ENCODE results near the gene ITGA6.
A peak's percentile ranks its signal among the peaks of the same experiment; 100 is the strongest.

ITGA6 gene

DNA sequence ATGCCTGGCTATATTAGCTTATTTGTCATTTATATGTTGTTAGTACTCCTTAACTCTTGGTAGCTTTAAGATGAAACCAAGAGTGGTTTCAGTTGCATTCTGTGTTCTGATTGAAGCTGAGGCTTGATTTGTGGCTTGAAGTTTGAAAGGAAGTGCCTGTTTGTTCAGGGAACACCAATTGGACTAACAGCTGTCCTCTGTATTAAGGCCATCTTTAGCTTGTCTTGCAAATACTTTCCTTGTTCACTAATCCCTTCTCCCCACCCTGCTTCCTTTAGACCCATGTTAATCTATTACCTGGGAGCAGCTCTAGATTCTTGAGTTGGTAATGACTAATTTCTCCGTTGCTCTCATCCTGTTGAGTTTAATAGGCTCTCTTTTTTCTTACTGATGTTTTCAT lies 13.4 kb downstream of the ITGA6 start:
- Histone ChIP-seq H3K36me3 (ENCODE audit: insufficient read depth, low read length) (no peaks in the 10 kb centered on the region), H3K27ac (ENCODE audit: low read depth, low read length) (no peak overlapping the region), H3K27me3 (ENCODE audit: insufficient read depth, low read length) (no peaks in the 10 kb centered on the region), H3K4me1 (ENCODE audit: control insufficient read depth, insufficient read depth, low read length, unreplicated experiment) (peaks cover 47% of the 10 kb centered on the region), H2AFZ (ENCODE audit: low read length, unreplicated experiment) (no peak overlapping the region), H3K79me2 (ENCODE audit: control insufficient read depth, insufficient read depth, low read length, unreplicated experiment) (no peaks in the 10 kb centered on the region), H3K4me3 (ENCODE audit: low read depth, low read length) (no peak overlapping the region)

DNA sequence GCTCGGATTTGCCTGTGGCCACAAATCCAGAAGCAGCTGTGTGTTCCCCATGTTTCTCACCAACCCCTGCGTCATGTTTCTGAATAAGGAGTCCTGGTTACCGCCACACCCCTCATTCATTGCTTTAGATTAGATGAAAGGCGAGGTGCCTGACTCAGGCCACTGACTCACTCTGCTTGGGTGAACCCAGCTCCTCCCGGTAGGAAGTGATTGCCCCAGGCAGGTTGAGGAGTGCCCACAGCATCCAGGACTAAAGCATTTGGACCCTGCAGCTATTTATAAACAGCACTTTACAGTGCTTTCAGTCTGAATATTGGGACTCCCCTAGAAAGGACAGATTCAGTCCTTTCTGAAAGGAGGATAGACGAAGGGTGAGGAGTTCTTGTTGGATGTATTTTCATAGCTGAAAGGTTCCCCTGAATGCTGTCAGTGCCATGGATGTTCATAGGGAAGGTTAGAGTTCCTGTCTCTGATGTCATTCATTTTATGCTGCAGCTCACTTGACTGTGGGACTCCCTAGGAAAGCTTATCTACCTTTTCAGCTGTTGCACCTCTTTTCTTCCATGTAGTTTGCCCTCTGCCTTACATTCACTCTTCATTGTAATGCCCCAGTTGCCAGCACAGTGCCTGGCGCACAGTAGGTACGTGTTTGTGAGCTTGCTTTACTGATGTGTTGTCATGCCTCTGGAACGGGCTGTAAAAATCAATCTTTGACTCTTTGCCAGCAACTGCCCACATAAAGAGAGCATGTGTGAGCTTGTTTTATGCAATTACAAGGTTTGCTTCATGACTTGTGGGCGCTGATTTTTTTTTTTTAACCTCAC lies 14.9 kb downstream of the ITGA6 start:
- Histone ChIP-seq H2AFZ (ENCODE audit: low read length, unreplicated experiment) (no peak overlapping the region), H3K27me3 (ENCODE audit: insufficient read depth, low read length) (no peaks in the 10 kb centered on the region), H3K4me3 (ENCODE audit: low read depth, low read length) (no peak overlapping the region), H3K27ac (ENCODE audit: low read depth, low read length) (peak overlapping the region; percentile 60; the same call in 1 of the 2 replicates), H3K36me3 (ENCODE audit: insufficient read depth, low read length) (no peaks in the 10 kb centered on the region), H3K4me1 (ENCODE audit: control insufficient read depth, insufficient read depth, low read length, unreplicated experiment) (peaks cover 45% of the 10 kb centered on the region), H3K79me2 (ENCODE audit: control insufficient read depth, insufficient read depth, low read length, unreplicated experiment) (no peaks in the 10 kb centered on the region)

DNA sequence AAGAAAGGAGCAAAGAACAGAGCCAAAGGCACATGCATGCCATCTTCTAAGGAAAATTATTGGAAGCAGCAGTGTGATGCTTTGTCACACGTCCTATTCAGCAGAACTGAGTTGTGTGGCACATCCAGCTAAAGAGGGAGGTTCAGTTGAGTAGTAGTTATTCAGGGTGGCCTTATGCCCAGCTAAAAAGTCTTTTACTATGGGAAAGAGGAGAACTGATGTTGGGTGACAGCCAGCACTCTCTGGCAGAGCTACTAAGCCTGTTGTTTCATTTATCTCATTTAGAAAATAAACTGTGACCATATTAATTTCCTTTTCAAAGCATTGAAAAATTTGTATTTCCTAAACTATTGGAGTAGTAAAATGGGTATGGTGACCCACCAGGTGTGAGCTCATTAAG lies 18.5 kb downstream of the ITGA6 start:
- Histone ChIP-seq H3K4me3 (ENCODE audit: low read depth, low read length) (no peak overlapping the region), H3K27me3 (ENCODE audit: insufficient read depth, low read length) (no peaks in the 10 kb centered on the region), H3K79me2 (ENCODE audit: control insufficient read depth, insufficient read depth, low read length, unreplicated experiment) (no peaks in the 10 kb centered on the region), H3K27ac (ENCODE audit: low read depth, low read length) (no peak overlapping the region), H3K36me3 (ENCODE audit: insufficient read depth, low read length) (no peaks in the 10 kb centered on the region), H3K4me1 (ENCODE audit: control insufficient read depth, insufficient read depth, low read length, unreplicated experiment) (peaks cover 13% of the 10 kb centered on the region), H2AFZ (ENCODE audit: low read length, unreplicated experiment) (no peak overlapping the region)

DNA sequence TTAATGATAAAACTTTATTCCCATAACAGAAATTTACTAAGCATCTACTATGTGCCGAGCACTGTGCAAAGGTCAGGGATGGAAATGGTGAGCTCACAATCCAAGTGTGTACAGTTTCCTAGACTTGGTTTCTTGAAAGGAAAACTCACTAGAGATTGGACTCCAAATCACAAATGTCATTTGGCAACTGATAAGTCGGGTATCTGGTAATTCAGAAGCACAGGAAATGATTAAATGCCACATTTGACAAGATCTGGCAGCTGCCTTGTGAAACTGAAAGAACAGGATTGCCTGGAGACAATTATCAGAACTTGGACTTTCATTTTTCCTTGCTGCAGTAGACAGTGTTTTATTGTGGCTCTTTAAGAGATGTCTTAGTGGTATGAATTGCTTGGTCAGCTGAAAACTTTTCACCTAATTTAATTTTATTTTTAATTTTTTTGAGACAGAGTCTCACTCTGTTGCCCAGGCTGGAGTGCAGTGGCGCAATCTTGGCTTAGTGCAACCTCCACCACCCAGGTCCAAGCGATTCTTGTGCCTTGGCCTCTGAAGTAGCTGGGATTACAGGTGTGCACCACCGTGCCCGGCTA lies 19.2 kb downstream of the ITGA6 start:
- no peaks in the 10 kb centered on the region for H3K36me3 ChIP-seq (ENCODE audit: insufficient read depth, low read length)
- no peak overlapping the region for H3K4me3 ChIP-seq (ENCODE audit: low read depth, low read length)
- H3K79me2 ChIP-seq (ENCODE audit: control insufficient read depth, insufficient read depth, low read length, unreplicated experiment), result no peaks in the 10 kb centered on the region

DNA sequence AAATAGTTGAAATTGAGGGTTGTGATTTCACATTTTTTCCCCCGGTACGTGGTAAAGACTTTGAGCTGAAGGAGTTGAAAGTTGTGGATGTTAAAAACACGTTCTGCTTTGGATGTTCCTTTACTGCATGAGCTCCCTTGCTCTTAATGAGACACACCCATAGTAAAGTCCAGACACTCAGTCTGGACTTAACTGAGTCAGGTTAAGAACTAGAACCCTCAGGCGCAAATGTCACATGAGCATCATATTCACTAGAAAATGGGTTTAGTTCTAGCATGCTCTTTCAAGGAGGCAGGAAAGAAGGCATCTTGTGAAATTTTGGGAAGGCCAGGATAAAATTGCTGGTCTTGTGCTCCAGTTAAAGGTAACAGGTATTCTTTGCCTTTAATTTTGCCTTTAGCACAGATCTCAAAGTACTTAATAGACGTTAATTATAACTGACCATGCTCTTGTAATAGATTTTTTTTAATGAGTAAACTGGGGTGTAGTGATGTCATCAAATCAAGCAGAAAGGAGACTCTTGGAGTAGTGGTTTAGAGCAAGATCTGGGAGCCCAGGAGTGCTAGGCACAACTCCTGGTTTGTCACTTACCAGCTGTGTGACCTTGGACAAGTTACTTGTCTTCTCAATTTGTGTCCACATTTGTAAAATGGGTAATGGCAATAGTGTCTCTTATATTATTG lies 20.6 kb downstream of the ITGA6 start:
- H3K36me3 ChIP-seq (ENCODE audit: insufficient read depth, low read length), result no peaks in the 10 kb centered on the region
- no peaks in the 10 kb centered on the region for H3K79me2 ChIP-seq (ENCODE audit: control insufficient read depth, insufficient read depth, low read length, unreplicated experiment)
- H3K27me3 ChIP-seq (ENCODE audit: insufficient read depth, low read length), result no peaks in the 10 kb centered on the region
- H3K27ac ChIP-seq (ENCODE audit: low read depth, low read length), result no peak overlapping the region
- no peak overlapping the region for H3K4me3 ChIP-seq (ENCODE audit: low read depth, low read length)
- no peak overlapping the region for H2AFZ ChIP-seq (ENCODE audit: low read length, unreplicated experiment)
- H3K4me1 ChIP-seq (ENCODE audit: control insufficient read depth, insufficient read depth, low read length, unreplicated experiment), result no peaks in the 10 kb centered on the region

More for the DNA sequence above, 19.2 kb downstream of the ITGA6 start:
- no peaks in the 10 kb centered on the region for H3K27me3 ChIP-seq (ENCODE audit: insufficient read depth, low read length)
- no peak overlapping the region for H2AFZ ChIP-seq (ENCODE audit: low read length, unreplicated experiment)
- H3K27ac ChIP-seq (ENCODE audit: low read depth, low read length), result no peak overlapping the region
- H3K4me1 ChIP-seq (ENCODE audit: control insufficient read depth, insufficient read depth, low read length, unreplicated experiment), result peaks cover 9% of the 10 kb centered on the region

DNA sequence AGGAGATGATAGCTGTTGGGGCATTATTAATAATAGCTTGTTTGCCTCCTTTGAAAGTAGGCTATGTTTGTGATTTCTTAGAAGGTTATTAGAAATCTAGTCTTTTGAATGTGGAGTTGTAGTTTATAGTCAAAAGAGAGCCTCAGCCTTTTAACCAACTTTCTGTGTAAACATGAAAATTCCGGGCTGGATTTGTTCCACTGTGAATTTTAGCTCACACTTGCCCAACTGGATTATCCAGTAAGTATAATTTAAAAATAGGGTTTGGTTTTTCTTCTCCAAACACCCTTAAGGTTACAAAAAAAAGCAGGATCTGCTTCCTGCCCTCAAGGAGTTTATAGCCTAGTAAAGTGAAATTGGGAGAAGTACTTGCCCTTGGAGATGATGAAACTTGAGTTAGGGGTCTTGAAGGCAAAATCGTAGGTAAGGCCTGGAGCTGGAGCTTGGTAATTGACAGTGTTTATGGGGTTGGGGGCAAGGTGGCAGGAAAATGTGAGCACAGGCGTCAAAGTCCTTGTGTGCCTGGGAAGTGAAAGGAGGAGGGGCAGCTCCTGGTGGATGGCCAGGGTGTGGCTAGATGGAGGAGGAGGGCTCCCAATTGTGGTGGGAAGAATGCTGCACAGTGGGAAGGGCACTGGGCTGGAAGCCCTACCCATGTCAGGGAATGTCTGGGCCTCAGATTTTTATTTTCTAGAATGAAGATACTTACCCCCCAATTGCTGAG lies 21.3 kb downstream of the ITGA6 start:
- H3K4me1 ChIP-seq (ENCODE audit: control insufficient read depth, insufficient read depth, low read length, unreplicated experiment), result no peaks in the 10 kb centered on the region
- H3K27me3 ChIP-seq (ENCODE audit: insufficient read depth, low read length), result no peaks in the 10 kb centered on the region
- no peak overlapping the region for H3K4me3 ChIP-seq (ENCODE audit: low read depth, low read length)
- no peaks in the 10 kb centered on the region for H3K36me3 ChIP-seq (ENCODE audit: insufficient read depth, low read length)
- no peak overlapping the region for H2AFZ ChIP-seq (ENCODE audit: low read length, unreplicated experiment)
- H3K79me2 ChIP-seq (ENCODE audit: control insufficient read depth, insufficient read depth, low read length, unreplicated experiment), result no peaks in the 10 kb centered on the region
- H3K27ac ChIP-seq (ENCODE audit: low read depth, low read length), result no peak overlapping the region

DNA sequence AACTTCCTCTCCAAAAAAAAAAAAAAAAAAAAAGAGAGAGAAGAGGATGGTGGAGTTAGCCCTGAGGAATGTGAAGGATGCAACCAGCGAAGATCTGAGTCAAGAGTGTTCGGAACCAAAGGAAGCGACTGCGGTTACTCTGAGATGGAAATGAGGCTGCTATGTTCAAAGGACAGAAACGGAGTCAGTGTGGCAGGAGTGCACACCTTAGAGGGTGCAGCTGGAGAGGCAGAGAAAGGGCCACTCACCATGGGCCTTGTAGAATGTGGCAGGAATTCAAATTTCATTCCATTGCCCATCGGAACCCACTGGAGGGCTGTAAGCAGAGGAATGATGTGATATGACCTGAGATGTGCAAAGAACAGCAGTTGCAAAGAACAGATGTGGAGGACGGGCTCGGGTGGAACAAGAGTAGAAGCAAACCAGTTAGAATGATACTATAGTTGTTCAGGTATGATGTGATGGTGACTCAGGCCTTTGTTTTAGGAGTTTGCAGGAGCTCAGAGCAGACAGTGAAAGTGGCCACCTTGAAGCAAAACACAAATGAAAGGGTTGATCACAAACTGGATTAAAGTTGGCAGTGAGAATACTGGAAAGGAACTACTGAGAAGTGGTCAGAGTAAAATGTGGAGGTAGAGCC lies 22.6 kb downstream of the ITGA6 start:
- no peaks in the 10 kb centered on the region for H3K79me2 ChIP-seq (ENCODE audit: control insufficient read depth, insufficient read depth, low read length, unreplicated experiment)
- no peaks in the 10 kb centered on the region for H3K4me1 ChIP-seq (ENCODE audit: control insufficient read depth, insufficient read depth, low read length, unreplicated experiment)
- no peak overlapping the region for H3K4me3 ChIP-seq (ENCODE audit: low read depth, low read length)
- no peaks in the 10 kb centered on the region for H3K27me3 ChIP-seq (ENCODE audit: insufficient read depth, low read length)
- no peak overlapping the region for H2AFZ ChIP-seq (ENCODE audit: low read length, unreplicated experiment)
- no peak overlapping the region for H3K27ac ChIP-seq (ENCODE audit: low read depth, low read length)
- no peaks in the 10 kb centered on the region for H3K36me3 ChIP-seq (ENCODE audit: insufficient read depth, low read length)

DNA sequence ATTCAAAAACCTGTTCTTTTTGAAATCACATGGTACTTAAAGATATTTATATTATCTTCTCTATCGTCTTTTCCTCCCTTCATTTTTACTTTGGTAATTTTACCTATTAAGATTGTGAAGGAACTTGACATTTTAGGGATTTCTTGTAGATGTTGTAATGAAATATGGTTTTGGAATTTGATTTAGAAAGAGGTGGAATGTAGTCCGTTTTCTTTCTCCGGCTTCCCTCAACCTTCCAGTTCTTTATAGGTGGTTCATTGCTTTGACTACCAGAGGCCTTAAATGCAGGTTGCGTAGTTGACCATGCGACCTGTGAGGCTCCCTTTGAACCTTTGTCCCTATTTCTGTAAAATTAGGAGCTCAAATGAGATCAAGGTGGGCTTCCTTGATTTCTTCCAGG lies 24.5 kb downstream of the ITGA6 start:
- H3K4me1 ChIP-seq (ENCODE audit: control insufficient read depth, insufficient read depth, low read length, unreplicated experiment), result no peaks in the 10 kb centered on the region
- H3K27ac ChIP-seq (ENCODE audit: low read depth, low read length), result no peak overlapping the region
- no peak overlapping the region for H3K4me3 ChIP-seq (ENCODE audit: low read depth, low read length)
- no peaks in the 10 kb centered on the region for H3K27me3 ChIP-seq (ENCODE audit: insufficient read depth, low read length)
- H3K79me2 ChIP-seq (ENCODE audit: control insufficient read depth, insufficient read depth, low read length, unreplicated experiment), result no peaks in the 10 kb centered on the region
- no peak overlapping the region for H2AFZ ChIP-seq (ENCODE audit: low read length, unreplicated experiment)
- no peaks in the 10 kb centered on the region for H3K36me3 ChIP-seq (ENCODE audit: insufficient read depth, low read length)

DNA sequence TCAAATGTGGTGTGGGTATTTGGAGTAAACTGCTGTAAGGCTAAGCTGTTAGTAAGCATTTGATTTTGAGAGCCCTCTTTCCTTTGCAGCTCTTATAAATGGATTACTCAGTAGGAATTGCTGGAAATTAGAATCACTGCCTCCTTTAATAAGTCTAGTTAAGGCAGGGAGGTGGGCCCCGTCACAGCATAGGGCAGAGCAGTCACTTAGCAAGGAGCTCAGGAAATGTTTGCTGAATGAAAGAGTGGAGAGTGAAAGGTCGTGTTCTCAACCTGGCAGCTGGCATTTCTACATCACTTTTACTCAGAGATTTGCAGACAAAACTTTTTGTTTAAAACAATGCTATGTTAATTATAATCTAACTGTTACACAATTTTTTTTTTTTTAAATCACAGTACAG lies 25.5 kb downstream of the ITGA6 start:
- no peaks in the 10 kb centered on the region for H3K4me1 ChIP-seq (ENCODE audit: control insufficient read depth, insufficient read depth, low read length, unreplicated experiment)
- no peak overlapping the region for H2AFZ ChIP-seq (ENCODE audit: low read length, unreplicated experiment)
- no peak overlapping the region for H3K4me3 ChIP-seq (ENCODE audit: low read depth, low read length)
- no peaks in the 10 kb centered on the region for H3K36me3 ChIP-seq (ENCODE audit: insufficient read depth, low read length)
- no peaks in the 10 kb centered on the region for H3K27me3 ChIP-seq (ENCODE audit: insufficient read depth, low read length)
- H3K79me2 ChIP-seq (ENCODE audit: control insufficient read depth, insufficient read depth, low read length, unreplicated experiment), result no peaks in the 10 kb centered on the region
- no peak overlapping the region for H3K27ac ChIP-seq (ENCODE audit: low read depth, low read length)

DNA sequence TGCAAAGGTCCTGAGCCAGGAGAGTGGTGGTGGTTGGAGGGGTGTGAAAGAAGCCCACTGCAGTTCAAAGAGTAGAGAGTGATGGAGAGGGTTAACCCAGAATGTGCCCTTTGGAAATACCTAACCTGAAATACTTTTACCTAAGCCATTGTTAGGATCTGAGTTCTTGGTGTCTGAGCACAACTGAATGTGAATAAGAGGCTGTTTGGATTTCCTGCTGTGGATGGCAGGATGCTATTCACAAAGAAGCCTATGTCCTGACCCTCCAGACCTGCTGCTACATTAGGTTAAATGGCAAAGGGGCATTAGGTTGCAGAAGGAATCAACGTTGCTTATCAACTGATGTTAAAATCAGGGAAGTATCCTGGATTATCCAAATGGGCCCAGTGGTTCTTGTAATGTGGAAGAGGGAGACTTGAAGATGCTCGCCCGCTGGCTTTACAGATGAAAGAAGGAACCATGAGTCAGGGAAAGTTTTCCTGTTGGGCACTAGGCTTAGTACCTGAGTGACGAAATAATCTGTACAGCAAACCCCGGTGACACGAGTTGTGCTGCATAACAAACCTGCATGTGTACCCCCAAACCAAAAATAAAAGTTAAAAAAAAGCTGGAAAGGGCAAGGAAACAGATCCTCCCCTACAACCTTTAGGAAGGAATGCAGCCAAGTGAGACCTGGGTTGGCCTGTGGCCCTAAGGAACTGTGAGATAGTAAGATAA lies 27.2 kb downstream of the ITGA6 start:
- Histone ChIP-seq H3K79me2 (ENCODE audit: control insufficient read depth, insufficient read depth, low read length, unreplicated experiment) (no peaks in the 10 kb centered on the region), H3K36me3 (ENCODE audit: insufficient read depth, low read length) (no peaks in the 10 kb centered on the region), H3K27me3 (ENCODE audit: insufficient read depth, low read length) (no peaks in the 10 kb centered on the region), H3K4me1 (ENCODE audit: control insufficient read depth, insufficient read depth, low read length, unreplicated experiment) (no peaks in the 10 kb centered on the region), H3K27ac (ENCODE audit: low read depth, low read length) (no peak overlapping the region), H2AFZ (ENCODE audit: low read length, unreplicated experiment) (no peak overlapping the region), H3K4me3 (ENCODE audit: low read depth, low read length) (no peak overlapping the region)

Measured in ACC112 (cell line).